ENCODE measurements around the gene GUF1.

GRCh38 chr4:44660396-44660795 lies 17.8 kb upstream of the GUF1 start:
- TF ChIP-seq, protein P1, sequence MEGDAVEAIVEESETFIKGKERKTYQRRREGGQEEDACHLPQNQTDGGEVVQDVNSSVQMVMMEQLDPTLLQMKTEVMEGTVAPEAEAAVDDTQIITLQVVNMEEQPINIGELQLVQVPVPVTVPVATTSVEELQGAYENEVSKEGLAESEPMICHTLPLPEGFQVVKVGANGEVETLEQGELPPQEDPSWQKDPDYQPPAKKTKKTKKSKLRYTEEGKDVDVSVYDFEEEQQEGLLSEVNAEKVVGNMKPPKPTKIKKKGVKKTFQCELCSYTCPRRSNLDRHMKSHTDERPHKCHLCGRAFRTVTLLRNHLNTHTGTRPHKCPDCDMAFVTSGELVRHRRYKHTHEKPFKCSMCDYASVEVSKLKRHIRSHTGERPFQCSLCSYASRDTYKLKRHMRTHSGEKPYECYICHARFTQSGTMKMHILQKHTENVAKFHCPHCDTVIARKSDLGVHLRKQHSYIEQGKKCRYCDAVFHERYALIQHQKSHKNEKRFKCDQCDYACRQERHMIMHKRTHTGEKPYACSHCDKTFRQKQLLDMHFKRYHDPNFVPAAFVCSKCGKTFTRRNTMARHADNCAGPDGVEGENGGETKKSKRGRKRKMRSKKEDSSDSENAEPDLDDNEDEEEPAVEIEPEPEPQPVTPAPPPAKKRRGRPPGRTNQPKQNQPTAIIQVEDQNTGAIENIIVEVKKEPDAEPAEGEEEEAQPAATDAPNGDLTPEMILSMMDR (conservative IDR thresholded peaks at IDR 0.05; ENCODE audit: low read depth in 2 of 2) = no peak
- TF ChIP-seq EZH2 (IDR thresholded peaks at IDR 0.05; ENCODE audit: low read depth, unreplicated experiment) (no peak), POLR2AphosphoS5 (IDR thresholded peaks at IDR 0.05; ENCODE audit: low read depth) (no peak), CREB1 (CRISPR knock-in tag; IDR thresholded peaks at IDR 0.05; ENCODE audit: low read depth) (no peak), EZH2phosphoT487 (IDR thresholded peaks at IDR 0.05; ENCODE audit: unreplicated experiment) (no peak)
